Activated CD4-positive, alpha-beta T cell treated with anti-CD3 and anti-CD28 coated beads, Interleukin-2, Interleukin-6, amounts not matched to agents 100 ng/mL and 50 ng/mL, durations not matched to agents 16 hours and 8 hours (primary cell): ENCODE data around the gene IL1RAP.

Experiments
- DNase-seq: peaks from one replicate; pipeline ENCODE4 v3.0.0-alpha.2; 2020

IL1RAP gene

GRCh38 chr3:190580417-190580816, 66.5 kb downstream of the IL1RAP start:
- DNase-seq = no peak

- peak; percentile 56 for DNase-seq
Measured at GRCh38 chr3:190581041-190581541, 67.2 kb downstream of the IL1RAP start.

- no peak for DNase-seq
Measured at GRCh38 chr3:190582667-190583066, 68.8 kb downstream of the IL1RAP start.

GRCh38 chr3:190585805-190586630, 72.1 kb downstream of the IL1RAP start:
- DNase-seq = peak; percentile 83

- peak; percentile 68 for DNase-seq
Measured at GRCh38 chr3:190586631-190587011, 72.7 kb downstream of the IL1RAP start.

GRCh38 chr3:190588570-190588969, 74.7 kb downstream of the IL1RAP start:
- no peak for DNase-seq

GRCh38 chr3:190589326-190589725, 75.4 kb downstream of the IL1RAP start:
- no peak for DNase-seq

- DNase-seq = no peak
Measured at GRCh38 chr3:190591080-190591479, 77.2 kb downstream of the IL1RAP start.

GRCh38 chr3:190593075-190593474, 79.2 kb downstream of the IL1RAP start:
- DNase-seq = no peak

- DNase-seq = no peak
Measured at GRCh38 chr3:190594171-190594570, 80.3 kb downstream of the IL1RAP start.

GRCh38 chr3:190595179-190595795, 81.4 kb downstream of the IL1RAP start:
- no peak for DNase-seq

- DNase-seq = no peak
Measured at GRCh38 chr3:190595807-190596206, 81.9 kb downstream of the IL1RAP start.

- no peak for DNase-seq
Measured at GRCh38 chr3:190596349-190597285, 82.7 kb downstream of the IL1RAP start.

GRCh38 chr3:190597291-190597690, 83.4 kb downstream of the IL1RAP start:
- no peak for DNase-seq

GRCh38 chr3:190601622-190602021, 87.7 kb downstream of the IL1RAP start:
- no peak for DNase-seq

GRCh38 chr3:190605385-190605784, 91.5 kb downstream of the IL1RAP start:
- no peak for DNase-seq

GRCh38 chr3:190606596-190606995, 92.7 kb downstream of the IL1RAP start:
- DNase-seq = no peak

GRCh38 chr3:190607021-190607420, 93.1 kb downstream of the IL1RAP start:
- DNase-seq = no peak

- DNase-seq = no peak
Measured at GRCh38 chr3:190608850-190609589, 95.1 kb downstream of the IL1RAP start.

GRCh38 chr3:190614226-190615059, 100.6 kb downstream of the IL1RAP start:
- peak; percentile 30 for DNase-seq

GRCh38 chr3:190615060-190615384, 101.1 kb downstream of the IL1RAP start:
- no peak for DNase-seq

GRCh38 chr3:190615607-190616006, 101.7 kb downstream of the IL1RAP start:
- DNase-seq = no peak
